Thoracic aorta (tissue), 2 donors: ENCODE results near the gene CDH12. TPM values are rescaled to one million over a fixed set of nuclear protein-coding genes. Genes with fewer than 3 reads are reported as not detected.
"Not testable (repeated sequence)": the region's sequence is repeated elsewhere in the genome, so short reads cannot be mapped to it uniquely, and the experiment has no call there.

Experiments
- ATAC-seq: fragments of 150-250 bp; one replicate; pipeline ENCODE4 v1.8.0; 2017; ENCODE audit warnings: low read depth; ENCODE audit not compliant: insufficient number of reproducible peaks, low FRiP score
- DNase-seq: peaks from one replicate; pipeline ENCODE4 v3.0.0-alpha.2; 2020; ENCODE audit warnings: low spot score
- H3K27ac ChIP-seq, 2 donors: fragments of 200-600 bp; sonication (generic); 1 replicate in 1 of 2; 2 replicates in 1 of 2; pipeline ENCODE4 v1.5.1; 2016; ENCODE audit warnings: mild to moderate bottlenecking in 2 of 2, moderate library complexity in 2 of 2
- H3K27me3 ChIP-seq: fragments of 200-600 bp; sonication (generic); replicated peaks from 2 replicates; pipeline ENCODE4 v1.6.0; 2016; ENCODE audit warnings: mild to moderate bottlenecking; ENCODE audit not compliant: insufficient read depth
- H3K36me3 ChIP-seq: fragments of 200-600 bp; sonication (generic); one replicate; pipeline ENCODE4 v1.5.1; 2016
- H3K4me1 ChIP-seq, 2 donors: fragments of 200-600 bp; sonication (generic); 1 replicate in 1 of 2; 2 replicates in 1 of 2; pipeline versions ENCODE4 v1.5.1 to v1.6.0; 2016; ENCODE audit warnings: low read depth in 2 of 2, mild to moderate bottlenecking in 1 of 2; ENCODE audit not compliant: control insufficient read depth in 1 of 2
- H3K4me3 ChIP-seq: fragments of 200-600 bp; sonication (generic); 2 replicates; pipeline ENCODE4 v1.5.1; 2016; ENCODE audit warnings: mild to moderate bottlenecking
- H3K9me3 ChIP-seq: fragments of 200-600 bp; sonication (generic); 2 replicates; pipeline ENCODE4 v1.5.1; 2016
- total RNA-seq, 2 donors: library from RNA; depleted of rRNA; stranded (reverse); fragments of >200 nt; gene quantifications; one replicate each; pipeline versions ENCODE4 v1.1.0 to v1.2.3, GENCODE V29; 2016

Gene CDH12
- total RNA-seq, 2 donors from 2014 or later = not detected

DNA sequence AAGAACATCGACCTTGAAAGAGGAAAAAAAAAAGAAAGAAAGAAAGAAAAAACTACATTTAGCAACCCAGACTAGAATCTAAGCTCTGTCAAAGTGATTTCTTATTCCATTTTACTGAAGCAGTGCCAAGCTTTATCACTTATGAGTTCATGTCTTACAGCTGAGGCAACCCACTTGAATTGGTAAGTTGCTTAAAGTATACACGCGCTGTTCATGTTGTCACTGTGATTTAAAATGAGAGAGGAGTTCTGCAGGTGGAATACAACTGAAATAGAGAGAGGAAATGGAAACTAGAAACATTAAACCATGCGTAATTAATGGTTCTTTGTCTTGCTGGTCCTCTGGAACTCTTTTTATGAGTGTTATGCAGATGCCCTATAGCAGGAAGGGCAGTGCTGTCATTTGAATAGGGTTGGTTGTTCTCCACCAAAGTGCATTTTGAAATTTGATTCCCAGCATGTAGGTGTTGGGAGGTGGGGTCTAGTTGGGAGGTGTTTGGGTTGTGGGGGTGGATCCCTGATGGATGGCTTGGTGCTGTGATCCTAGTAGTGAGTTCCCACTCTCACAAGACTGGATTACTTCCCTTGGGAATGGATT is 665.4 kb downstream of the CDH12 start:
- not testable (repeated sequence) for H3K27ac ChIP-seq, H3K4me3 ChIP-seq, H3K27me3 ChIP-seq, DNase-seq, ATAC-seq, H3K9me3 ChIP-seq, H3K36me3 ChIP-seq, H3K4me1 ChIP-seq

DNA sequence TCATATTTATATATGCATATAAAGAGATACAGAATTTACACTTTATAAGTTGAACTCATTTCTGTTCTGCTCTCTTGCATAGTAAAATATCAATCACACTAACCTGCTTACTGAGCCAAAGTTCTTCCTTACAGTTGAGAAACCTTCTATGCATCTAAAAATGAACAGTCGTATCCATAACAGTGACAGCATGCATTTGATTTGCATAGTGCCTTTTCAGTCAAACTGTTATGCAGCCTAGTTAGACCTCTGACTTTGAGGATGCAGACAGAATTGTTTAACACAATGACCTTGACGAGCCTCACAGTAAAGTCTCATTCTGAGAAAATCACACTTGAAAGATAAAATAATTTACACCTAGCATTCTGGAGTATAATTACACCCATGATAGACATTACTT is 683.9 kb downstream of the CDH12 start:
- not testable (repeated sequence) for H3K36me3 ChIP-seq, H3K4me1 ChIP-seq, H3K27ac ChIP-seq, H3K27me3 ChIP-seq, H3K4me3 ChIP-seq, H3K9me3 ChIP-seq, DNase-seq, ATAC-seq

DNA sequence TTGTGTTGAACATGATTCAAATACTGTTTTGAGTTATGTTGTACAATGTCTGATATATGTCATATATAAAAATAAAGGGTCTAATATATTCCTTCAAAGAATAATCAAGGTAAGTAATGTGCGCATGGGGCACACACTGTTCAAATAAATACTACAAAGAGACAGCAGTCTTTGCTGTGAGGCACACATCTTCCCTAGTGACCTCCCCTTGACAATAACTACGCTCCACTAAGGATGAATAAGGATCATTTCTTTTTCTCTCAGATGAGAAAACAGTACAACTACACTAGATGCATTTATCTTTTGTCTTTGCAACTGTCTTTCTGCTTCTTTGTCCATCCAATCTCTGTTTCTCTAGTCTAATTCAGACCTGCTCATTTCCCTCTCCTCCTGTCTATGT is 684.4 kb downstream of the CDH12 start:
- H3K4me1 ChIP-seq, H3K27me3 ChIP-seq, H3K27ac ChIP-seq, H3K4me3 ChIP-seq, H3K36me3 ChIP-seq, DNase-seq, ATAC-seq, H3K9me3 ChIP-seq: not testable (repeated sequence)

DNA sequence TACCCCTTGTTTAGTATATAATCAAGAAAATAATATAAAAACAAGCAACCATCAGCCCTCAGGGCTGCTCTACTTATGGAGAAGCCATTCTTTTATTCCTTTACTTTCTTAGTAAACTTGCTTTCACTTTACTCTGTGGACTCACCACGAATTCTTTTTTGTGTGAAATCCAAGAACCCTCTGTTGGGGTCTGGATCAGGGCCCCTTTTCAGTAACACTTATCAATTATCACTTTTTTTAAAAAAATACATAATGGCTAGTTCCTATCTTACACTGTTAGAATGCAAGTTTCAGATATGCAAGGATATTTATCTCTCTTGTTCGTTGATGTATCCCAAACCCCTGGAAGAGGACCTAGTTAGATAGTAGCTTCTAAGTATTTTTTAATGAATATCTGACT is 687.2 kb downstream of the CDH12 start:
- H3K4me1 ChIP-seq, H3K27me3 ChIP-seq, H3K36me3 ChIP-seq, H3K9me3 ChIP-seq, DNase-seq, ATAC-seq, H3K27ac ChIP-seq, H3K4me3 ChIP-seq: not testable (repeated sequence)

DNA sequence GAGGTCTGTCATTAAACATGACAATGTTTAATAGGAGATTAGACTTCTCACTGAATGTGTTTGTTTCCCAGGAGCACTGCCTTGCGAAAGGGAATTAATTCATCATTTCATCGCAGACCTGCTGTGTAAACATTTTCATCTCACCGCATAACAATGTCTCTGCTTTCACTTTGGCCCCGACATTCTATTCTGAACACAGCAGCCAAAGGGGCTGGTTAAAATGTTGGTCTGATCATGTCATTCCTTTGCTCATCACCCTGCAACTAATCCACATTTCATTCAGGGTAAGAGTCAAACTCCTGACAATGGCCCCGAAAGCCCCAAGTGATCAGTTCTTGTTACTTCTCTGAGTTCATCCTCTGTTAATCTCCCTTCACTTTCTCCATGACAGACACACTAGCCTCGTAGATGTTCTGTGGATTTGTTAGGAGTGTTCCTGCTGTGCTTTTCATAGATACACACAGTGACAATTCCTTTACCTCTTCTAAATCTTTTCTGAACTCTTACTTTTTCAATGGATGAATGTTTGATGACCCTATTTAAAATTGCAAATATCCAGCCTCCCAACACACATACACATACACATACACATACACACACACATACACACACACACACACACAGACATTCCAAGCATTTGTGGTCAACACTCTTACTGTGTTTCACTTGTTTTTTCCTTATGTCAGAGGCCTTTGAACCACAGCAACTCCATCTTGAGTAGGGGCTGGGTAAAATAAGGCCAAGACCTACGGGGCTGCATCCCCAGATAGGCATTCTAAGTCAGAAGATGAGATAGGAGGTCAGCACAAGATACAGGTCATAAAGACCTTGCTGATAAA is 688.0 kb downstream of the CDH12 start:
- DNase-seq, H3K4me1 ChIP-seq, H3K27ac ChIP-seq, H3K4me3 ChIP-seq, H3K27me3 ChIP-seq, H3K9me3 ChIP-seq, ATAC-seq, H3K36me3 ChIP-seq: not testable (repeated sequence)

DNA sequence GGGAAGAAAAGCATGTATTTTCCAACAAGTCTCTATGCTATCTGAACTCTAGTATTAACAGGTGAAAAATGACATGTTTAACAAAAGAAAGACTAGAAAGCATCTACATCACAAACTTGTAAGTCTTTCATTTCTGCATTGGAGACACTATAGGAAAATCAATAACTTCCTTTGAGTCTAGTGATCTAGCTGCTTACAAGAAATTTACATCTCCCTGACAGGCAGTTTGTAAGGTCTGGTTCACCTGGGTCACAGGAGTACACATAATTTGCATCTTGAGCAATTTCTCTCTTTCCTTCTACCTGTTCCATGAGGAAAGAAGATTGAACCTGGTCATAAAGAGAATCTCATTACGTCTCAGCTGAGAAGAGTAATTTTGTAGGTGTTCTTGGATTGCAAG is 696.2 kb downstream of the CDH12 start:
- not testable (repeated sequence) for H3K4me1 ChIP-seq, H3K36me3 ChIP-seq, H3K27ac ChIP-seq, DNase-seq, H3K9me3 ChIP-seq, H3K4me3 ChIP-seq, H3K27me3 ChIP-seq, ATAC-seq

DNA sequence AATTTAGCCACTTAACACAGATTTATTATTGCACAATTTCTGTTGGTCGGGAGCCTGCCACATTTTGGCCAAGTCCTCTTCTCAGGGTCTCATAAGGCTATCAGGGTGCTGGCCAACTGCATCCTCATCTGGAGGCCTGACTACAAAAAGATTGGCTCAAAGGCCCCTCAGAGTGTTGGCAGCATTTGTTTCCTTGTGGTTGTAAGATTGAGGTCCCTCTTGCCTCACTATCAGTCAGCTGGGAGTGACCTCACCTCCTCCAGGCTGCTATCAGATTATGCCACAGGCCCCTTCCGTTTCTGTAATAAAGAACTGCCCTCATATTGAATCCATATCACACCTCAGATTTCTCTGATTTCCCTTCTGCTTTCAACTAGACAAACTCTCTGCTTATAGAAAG is 698.4 kb downstream of the CDH12 start:
- H3K27ac ChIP-seq, H3K4me3 ChIP-seq, ATAC-seq, H3K36me3 ChIP-seq, H3K9me3 ChIP-seq, DNase-seq, H3K4me1 ChIP-seq, H3K27me3 ChIP-seq: not testable (repeated sequence)

DNA sequence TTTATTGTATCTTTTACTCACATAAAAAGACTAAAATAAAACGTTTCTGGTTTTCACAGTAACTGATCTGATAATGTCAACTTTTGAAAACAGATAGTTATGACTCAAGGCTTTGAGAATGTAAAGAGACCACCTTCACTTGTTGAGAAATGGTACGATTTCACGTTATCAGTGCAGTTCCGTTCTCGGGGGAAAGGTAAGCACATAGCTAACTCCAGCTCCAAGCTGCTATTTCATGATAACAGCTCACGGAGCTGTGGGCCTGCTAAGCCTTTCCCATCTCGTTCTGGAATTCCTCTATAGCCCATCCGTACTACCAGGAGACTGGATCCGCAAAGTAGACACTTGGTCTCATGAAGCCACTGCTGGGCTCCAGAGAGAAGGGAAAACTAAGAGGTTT is 701.3 kb downstream of the CDH12 start:
- H3K27me3 ChIP-seq, H3K9me3 ChIP-seq, ATAC-seq, H3K4me3 ChIP-seq, DNase-seq, H3K27ac ChIP-seq, H3K4me1 ChIP-seq, H3K36me3 ChIP-seq: not testable (repeated sequence)

DNA sequence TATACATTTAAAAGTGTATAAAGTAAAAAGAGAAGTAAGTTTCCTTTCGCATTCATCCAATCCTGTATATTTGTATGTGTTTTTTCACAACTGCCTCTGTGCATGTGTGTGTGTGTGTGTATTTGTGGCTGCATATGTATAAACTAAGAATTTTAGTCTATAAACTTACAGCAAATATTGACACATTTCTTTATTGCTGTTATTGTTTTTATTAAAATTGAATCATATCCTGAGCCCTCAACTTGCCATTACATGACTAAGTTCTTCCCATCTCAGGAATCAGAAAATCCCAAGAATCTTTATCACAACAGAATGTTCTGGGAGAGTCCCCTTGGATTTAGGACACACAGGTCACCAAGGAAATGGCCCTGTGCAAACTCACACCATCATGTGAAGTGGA is 712.7 kb downstream of the CDH12 start:
- not testable (repeated sequence) for H3K4me1 ChIP-seq, H3K27ac ChIP-seq, ATAC-seq, H3K36me3 ChIP-seq, H3K27me3 ChIP-seq, H3K4me3 ChIP-seq, DNase-seq, H3K9me3 ChIP-seq

DNA sequence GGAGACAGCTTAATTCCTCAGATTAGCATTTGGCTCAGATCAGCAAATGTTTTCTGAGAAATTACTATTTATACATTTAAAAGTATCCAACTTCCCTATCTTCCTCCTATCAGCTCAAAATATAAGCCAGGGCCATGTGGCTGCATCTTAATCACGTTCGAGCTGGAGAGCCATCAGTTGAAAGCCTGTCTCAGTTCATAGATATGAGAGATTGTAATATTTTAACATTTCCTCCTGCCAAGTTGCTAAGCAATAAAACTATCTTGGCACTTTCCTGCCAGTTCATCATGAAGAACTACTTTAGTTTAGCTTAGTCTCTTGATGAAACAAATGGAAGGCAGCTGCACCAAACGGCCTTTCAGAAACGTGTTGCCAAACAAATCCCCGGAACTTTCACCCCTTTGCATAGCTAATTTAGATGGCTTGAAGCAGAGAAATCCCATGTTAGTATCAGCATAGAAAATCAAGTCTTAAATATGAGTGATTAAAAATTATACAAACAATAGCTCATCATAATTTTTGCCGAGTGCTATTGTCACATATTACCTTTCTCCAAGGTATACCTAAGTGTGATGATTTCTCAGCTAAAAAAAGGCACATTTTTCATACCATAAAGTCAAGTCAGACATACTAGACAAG is 713.4 kb downstream of the CDH12 start:
- not testable (repeated sequence) for H3K9me3 ChIP-seq, H3K27ac ChIP-seq, DNase-seq, ATAC-seq, H3K27me3 ChIP-seq, H3K4me3 ChIP-seq, H3K4me1 ChIP-seq, H3K36me3 ChIP-seq
